Esophagus squamous epithelium (tissue), 5 donors: Measurements from ENCODE around the gene CLDN20. TPM values are rescaled to one million over a fixed set of nuclear protein-coding genes. Genes with fewer than 3 reads are reported as not detected.

ENCODE experiments used
- DNase-seq: peaks from one replicate; lab custom pipeline; 2025; lab: John Stamatoyannopoulos, UW
- H3K27ac ChIP-seq, 4 donors: fragments of 200-600 bp; sonication (generic); one replicate each; pipeline ENCODE4 v1.5.1; 2016 to 2019; ENCODE audit warnings: mild to moderate bottlenecking in 1 of 4
- H3K27me3 ChIP-seq, 4 donors: fragments of 200-600 bp; sonication (generic); 1 replicate in 3 of 4; 2 replicates in 1 of 4; pipeline versions ENCODE4 v1.5.1 to v1.6.0; 2017 to 2021; ENCODE audit warnings: antibody characterized with exemption in 1 of 4
- H3K36me3 ChIP-seq, 3 donors: fragments of 200-600 bp; sonication (generic); one replicate each; pipeline ENCODE4 v1.5.1; 2016 to 2019
- H3K4me1 ChIP-seq, 3 donors: fragments of 200-600 bp; sonication (generic); one replicate each; pipeline ENCODE4 v1.5.1; 2017 to 2019
- H3K4me3 ChIP-seq, 4 donors: fragments of 200-600 bp; sonication (generic); 1 replicate in 3 of 4; 2 replicates in 1 of 4; pipeline ENCODE4 v1.5.1; 2016 to 2019; ENCODE audit warnings: mild to moderate bottlenecking in 2 of 4, moderate library complexity in 1 of 4
- H3K9me3 ChIP-seq, 3 donors: fragments of 200-600 bp; sonication (generic); one replicate each; pipeline ENCODE4 v1.5.1; 2016 to 2019
- POLR2A ChIP-seq, 4 donors: fragments of 450-650 bp; IDR thresholded peaks; one replicate each; pipeline ENCODE4 v1.6.1; 2017; ENCODE audit warnings: antibody characterized with exemption in 4 of 4, mild to moderate bottlenecking in 4 of 4, moderate library complexity in 3 of 4
- WGBS, 2 donors: methylation state at CpG; one replicate each; pipeline ENCODE4 v1.1.5; 2018; 5-methylcytosine and 5-hydroxymethylcytosine counted together
- intact Hi-C: fragments of 100-400 bp; cut with DNase I; formaldehyde crosslinking; loops from one replicate; pipeline ENCODE4 v1.15.0; 2022
- total RNA-seq, 4 donors: library from RNA; depleted of rRNA; stranded (reverse); fragments of >200 nt; gene quantifications; one replicate each; pipeline ENCODE4 v1.1.0, GENCODE V29; 2016
- TF ChIP-seq, protein P1 (sequence below), 6 experiments: fragments of 450-650 bp in 4 of 6; fragments of 200-600 bp in 2 of 6; sonication (generic) in 2 of 6; IDR thresholded peaks; one replicate each; pipeline ENCODE4 v1.5.1; 2016 to 2019; ENCODE audit warnings: antibody characterized with exemption in 6 of 6, mild to moderate bottlenecking in 4 of 6, moderate library complexity in 4 of 6
- donor health status: DM: yes; HTN: yes; CAD: no.

Gene CLDN20
- total RNA-seq, 4 donors from 2014 or later: 0.19 TPM; not detected in 3

- peaks cover 3 to 22% (median 7%) of the 10 kb centered on the region in 3 donors for H3K4me1 ChIP-seq
- no peak for DNase-seq
- no peaks in the 10 kb centered on the region for H3K9me3 ChIP-seq
- H3K27ac ChIP-seq: peak overlapping the region in 3 of 4 donors; percentile 3 to 76 (median 13)
- H3K27me3 ChIP-seq: no peaks in the 10 kb centered on the region
- H3K4me3 ChIP-seq: no peak overlapping the region
- TF ChIP-seq POLR2A (IDR thresholded peaks at IDR 0.05): no peak
- TF ChIP-seq, protein P1, sequence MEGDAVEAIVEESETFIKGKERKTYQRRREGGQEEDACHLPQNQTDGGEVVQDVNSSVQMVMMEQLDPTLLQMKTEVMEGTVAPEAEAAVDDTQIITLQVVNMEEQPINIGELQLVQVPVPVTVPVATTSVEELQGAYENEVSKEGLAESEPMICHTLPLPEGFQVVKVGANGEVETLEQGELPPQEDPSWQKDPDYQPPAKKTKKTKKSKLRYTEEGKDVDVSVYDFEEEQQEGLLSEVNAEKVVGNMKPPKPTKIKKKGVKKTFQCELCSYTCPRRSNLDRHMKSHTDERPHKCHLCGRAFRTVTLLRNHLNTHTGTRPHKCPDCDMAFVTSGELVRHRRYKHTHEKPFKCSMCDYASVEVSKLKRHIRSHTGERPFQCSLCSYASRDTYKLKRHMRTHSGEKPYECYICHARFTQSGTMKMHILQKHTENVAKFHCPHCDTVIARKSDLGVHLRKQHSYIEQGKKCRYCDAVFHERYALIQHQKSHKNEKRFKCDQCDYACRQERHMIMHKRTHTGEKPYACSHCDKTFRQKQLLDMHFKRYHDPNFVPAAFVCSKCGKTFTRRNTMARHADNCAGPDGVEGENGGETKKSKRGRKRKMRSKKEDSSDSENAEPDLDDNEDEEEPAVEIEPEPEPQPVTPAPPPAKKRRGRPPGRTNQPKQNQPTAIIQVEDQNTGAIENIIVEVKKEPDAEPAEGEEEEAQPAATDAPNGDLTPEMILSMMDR (IDR thresholded peaks at IDR 0.05): no peak
- intact Hi-C loops: no loop called here
- 62 to 64% methylated on average over 4 to 5 of the region's 5 CpGs for WGBS, 2 donors
- no peaks in the 10 kb centered on the region for H3K36me3 ChIP-seq
These were observed 43.9 kb upstream of the CLDN20 start for GRCh38 chr6:155219858-155220301.

GRCh38 chr6:155221086-155221485 lies 42.7 kb upstream of the CLDN20 start:
- no peak overlapping the region for H3K27ac ChIP-seq
- no peak overlapping the region for H3K4me3 ChIP-seq
- peaks cover 3 to 22% (median 7%) of the 10 kb centered on the region in 3 donors for H3K4me1 ChIP-seq
- no peaks in the 10 kb centered on the region for H3K27me3 ChIP-seq
- WGBS, 2 donors: 75% methylated on average over 4 of the region's 4 CpGs
- intact Hi-C loops: no loop called here
- DNase-seq: no peak
- H3K9me3 ChIP-seq: no peaks in the 10 kb centered on the region
- H3K36me3 ChIP-seq: no peaks in the 10 kb centered on the region
- TF ChIP-seq, protein P1 (IDR thresholded peaks at IDR 0.05): no peak
- TF ChIP-seq POLR2A (IDR thresholded peaks at IDR 0.05): no peak

DNA sequence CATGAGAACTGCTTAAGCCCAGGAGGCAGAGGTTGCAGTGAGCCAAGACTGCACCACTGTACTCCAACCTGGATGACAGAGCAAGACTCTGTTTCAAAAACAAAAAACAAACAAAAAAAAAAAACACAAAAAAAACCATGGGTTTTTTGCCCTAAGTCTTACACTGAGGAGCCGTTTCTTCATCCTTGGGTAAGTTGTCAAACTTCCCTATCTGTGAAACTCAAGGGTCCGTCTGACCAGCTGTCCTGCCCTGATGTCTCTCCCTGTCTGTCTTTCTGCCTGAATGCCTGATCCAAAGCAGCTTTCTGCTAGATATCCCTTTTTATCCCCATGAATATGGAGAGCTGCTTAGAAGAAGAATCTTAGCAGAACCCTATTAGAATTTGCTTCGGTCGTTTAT lies 41.3 kb upstream of the CLDN20 start:
- H3K4me3 ChIP-seq: no peak overlapping the region
- no peaks in the 10 kb centered on the region for H3K36me3 ChIP-seq
- intact Hi-C loops: no loop called here
- TF ChIP-seq, protein P1 (IDR thresholded peaks at IDR 0.05): no peak
- TF ChIP-seq POLR2A (IDR thresholded peaks at IDR 0.05): no peak
- DNase-seq: no peak
- H3K4me1 ChIP-seq: peaks cover 3 to 22% (median 7%) of the 10 kb centered on the region in 3 donors
- 85 to 89% methylated on average over 4 of the region's 4 CpGs for WGBS, 2 donors
- H3K27me3 ChIP-seq: no peaks in the 10 kb centered on the region
- no peaks in the 10 kb centered on the region for H3K9me3 ChIP-seq
- no peak overlapping the region for H3K27ac ChIP-seq

- Histone ChIP-seq H3K27me3 (no peaks in the 10 kb centered on the region), H3K9me3 (no peaks in the 10 kb centered on the region), H3K4me1 (peaks cover 6 to 36% (median 7%) of the 10 kb centered on the region in 3 donors), H3K27ac (peak overlapping the region in 1 of 4 donors; percentile 14), H3K36me3 (no peaks in the 10 kb centered on the region), H3K4me3 (no peak overlapping the region)
- no peak for DNase-seq
- intact Hi-C loops: no loop called here
- no peak for TF ChIP-seq POLR2A (IDR thresholded peaks at IDR 0.05)
- TF ChIP-seq, protein P1 (IDR thresholded peaks at IDR 0.05): no peak
- 52 to 69% methylated on average over 12 of the region's 12 CpGs for WGBS, 2 donors
These were observed 40.0 kb upstream of the CLDN20 start for GRCh38 chr6:155223646-155224451.

GRCh38 chr6:155224618-155225017 lies 39.2 kb upstream of the CLDN20 start:
- 77 to 82% methylated on average over 7 of the region's 7 CpGs for WGBS, 2 donors
- H3K27me3 ChIP-seq: no peaks in the 10 kb centered on the region
- TF ChIP-seq, protein P1 (IDR thresholded peaks at IDR 0.05): no peak
- no peak for TF ChIP-seq POLR2A (IDR thresholded peaks at IDR 0.05)
- intact Hi-C loops: no loop called here
- no peak overlapping the region for H3K4me3 ChIP-seq
- H3K36me3 ChIP-seq: no peaks in the 10 kb centered on the region
- no peak overlapping the region for H3K27ac ChIP-seq
- H3K9me3 ChIP-seq: no peaks in the 10 kb centered on the region
- no peak for DNase-seq
- H3K4me1 ChIP-seq: peaks cover 7 to 34% (median 7%) of the 10 kb centered on the region in 3 donors
